Measurements from ENCODE around the gene ITGAL. TPM values are rescaled to one million over a fixed set of nuclear protein-coding genes. Genes with fewer than 3 reads are reported as not detected.

Gene ITGAL
- total and polyA plus RNA-seq, 2 of the 13 experiments (the other 11 are each of a cell fraction or from before 2014, with no cell fraction given) = 0.86 to 1.2 TPM

DNA sequence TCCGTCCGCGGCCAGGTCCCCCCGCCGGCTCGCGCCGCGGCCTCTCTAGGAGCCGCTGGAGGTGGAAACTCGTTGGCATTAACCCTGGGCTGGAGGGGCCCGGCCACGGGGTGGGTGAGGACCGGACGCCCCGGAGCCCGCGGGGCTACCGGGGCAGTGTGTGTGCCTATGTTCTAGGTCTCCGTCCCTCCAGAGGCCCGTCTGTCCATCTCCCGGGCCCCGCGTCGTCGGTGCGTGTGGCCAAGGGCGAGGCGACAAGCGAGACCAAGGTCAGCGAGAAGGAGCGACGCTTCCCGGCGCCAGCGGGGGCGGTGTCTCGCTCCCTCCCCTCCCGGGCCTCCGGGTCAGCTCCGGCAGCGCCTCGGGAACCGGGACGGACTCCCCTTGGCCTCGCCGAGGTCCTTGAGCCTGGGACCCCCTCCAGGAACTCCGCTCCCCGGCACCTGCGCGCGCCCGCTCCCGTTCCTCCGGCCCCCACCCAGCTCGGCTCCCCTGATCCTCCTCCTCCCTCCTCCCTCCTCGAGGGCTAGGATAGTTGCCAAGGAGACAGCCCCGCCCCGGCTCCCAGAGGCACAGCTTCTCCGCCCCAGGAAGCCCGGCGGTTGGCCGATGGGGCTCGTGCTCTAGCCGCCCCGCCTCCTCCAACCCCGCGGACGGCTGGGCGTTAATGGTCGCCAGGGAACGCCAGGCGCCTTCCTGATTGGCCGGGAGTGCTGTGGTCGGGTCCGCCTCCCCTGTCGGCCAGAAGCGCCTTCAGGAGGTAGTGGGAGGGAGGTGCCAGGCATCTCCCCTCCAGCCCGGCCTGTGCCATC is 54.5 kb downstream of the ITGAL start:
- H3K79me2 ChIP-seq (ENCODE audit: insufficient read depth, low read length) = no peaks in the 10 kb centered on the region
- no peaks in the 10 kb centered on the region for H4K20me1 ChIP-seq (ENCODE audit: insufficient read depth, low read length)
- peak overlapping the region; percentile 78 to 97 (median 87) for H3K4me3 ChIP-seq (replicated peaks in 1 of 3; ENCODE audit: insufficient read depth in 1 of 3, low read depth in 2 of 3, low read length in 3 of 3)
- H3K9ac ChIP-seq (ENCODE audit: insufficient read depth, low read depth, low read length) = peak overlapping the region; percentile 97
- CTCF ChIA-PET (ENCODE audit: low intra/inter-chr PET ratio, low total read pairs) = interaction anchor here (1.4 kb wide), 1 partner anchor 102 kb away, joined by 4 read pairs; no protein-coding TSS in a partner anchor
- FAIRE-seq (peak; percentile 90), DNase-seq (ENCODE audit: low spot score) (peak; percentile 97), ATAC-seq (peak; percentile 89)
- in situ Hi-C loops (cut with HindIII; ENCODE audit: extremely low pct_ligation_motif_present, low pct_unique_long_range_greater_than_20kb) = no loop called here
- peak overlapping the region; percentile 98 for H3K27ac ChIP-seq (ENCODE audit: extremely low read length, insufficient read depth, low read length)
- BruUV-seq (replicated peaks) = no TSS peak
- H3K4me2 ChIP-seq (ENCODE audit: low read depth, low read length) = peak overlapping the region; percentile 84
- WGBS (ENCODE audit: low lambda C conversion rate) = under 1% methylated on average over 22 of the region's 79 CpGs
- intact Hi-C loops (cut with micrococcal nuclease; ENCODE audit: unreplicated experiment) = loop anchor here (2.0 to 10.0 kb wide), 6 partner anchors 32 to 170 kb away; partner anchors contain the start of genes DCTPP1, FBRS, PRR14 and SRCAP
- POLR2A ChIA-PET = interaction anchor here (0.8 to 1.8 kb wide), 24 partner anchors 8 to 221 kb away, joined by 3 to 28 read pairs (median 4); partner anchors contain the start of genes CD2BP2, DCTPP1, PHKG2 and ZNF688
- no peak overlapping the region for H2AFZ ChIP-seq (ENCODE audit: low read length)
- no peaks in the 10 kb centered on the region for H3K9me3 ChIP-seq (ENCODE audit: low read length)
- peaks cover 1 to 8% of the 10 kb centered on the region in 2 experiments; a peak in 2 of 5 replicates for H3K36me3 ChIP-seq (replicated peaks in 1 of 2; ENCODE audit: control insufficient read depth in 1 of 2, insufficient read depth in 2 of 2, low read length in 2 of 2)
- H3K4me1 ChIP-seq (ENCODE audit: insufficient read depth, low read length) = peaks cover 61% of the 10 kb centered on the region
- no peaks in the 10 kb centered on the region; a peak in 1 of 5 replicates for H3K27me3 ChIP-seq (ENCODE audit: control insufficient read depth in 1 of 2, insufficient read depth in 2 of 2, low read length in 2 of 2)
- no peak for TF ChIP-seq GTF3A (CRISPR knock-in tag; conservative IDR thresholded peaks at IDR 0.05)
- peak; percentile 85 for TF ChIP-seq SP5 (CRISPR knock-in tag; IDR thresholded peaks at IDR 0.05; ENCODE audit: borderline replicate concordance, low read depth)
- TF ChIP-seq ZMYM4 (CRISPR knock-in tag; IDR thresholded peaks at IDR 0.05) = peak; percentile 30; the same call in 1 of the 2 replicates
- TF ChIP-seq TAF1 (CRISPR knock-in tag; IDR thresholded peaks at IDR 0.05) = peak; percentile 71
- TF ChIP-seq NFYC (CRISPR knock-in tag; IDR thresholded peaks at IDR 0.05) = peak; percentile 81
- no peak; the same call in 1 of the 2 replicates for TF ChIP-seq ZNF33B (CRISPR knock-in tag; IDR thresholded peaks at IDR 0.05)
- peak; percentile 91 for TF ChIP-seq KDM2A (CRISPR knock-in tag; IDR thresholded peaks at IDR 0.05; ENCODE audit: borderline replicate concordance, low read depth)
- TF ChIP-seq ZNF788 (CRISPR knock-in tag; IDR thresholded peaks at IDR 0.05; ENCODE audit: borderline replicate concordance) = peak; percentile 59; the same call in 1 of the 2 replicates
- peak; percentile 30; the same call in 1 of the 2 replicates for TF ChIP-seq STAG1 (CRISPR knock-in tag; IDR thresholded peaks at IDR 0.05)
- no peak; the same call in 1 of the 2 replicates for TF ChIP-seq ZNF747 (CRISPR knock-in tag; IDR thresholded peaks at IDR 0.05; ENCODE audit: borderline replicate concordance)
- no peak for TF ChIP-seq ZNF234 (CRISPR knock-in tag; conservative IDR thresholded peaks at IDR 0.05)
- TF ChIP-seq, protein P1, sequence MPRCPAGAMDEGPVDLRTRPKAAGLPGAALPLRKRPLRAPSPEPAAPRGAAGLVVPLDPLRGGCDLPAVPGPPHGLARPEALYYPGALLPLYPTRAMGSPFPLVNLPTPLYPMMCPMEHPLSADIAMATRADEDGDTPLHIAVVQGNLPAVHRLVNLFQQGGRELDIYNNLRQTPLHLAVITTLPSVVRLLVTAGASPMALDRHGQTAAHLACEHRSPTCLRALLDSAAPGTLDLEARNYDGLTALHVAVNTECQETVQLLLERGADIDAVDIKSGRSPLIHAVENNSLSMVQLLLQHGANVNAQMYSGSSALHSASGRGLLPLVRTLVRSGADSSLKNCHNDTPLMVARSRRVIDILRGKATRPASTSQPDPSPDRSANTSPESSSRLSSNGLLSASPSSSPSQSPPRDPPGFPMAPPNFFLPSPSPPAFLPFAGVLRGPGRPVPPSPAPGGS (CRISPR knock-in tag; IDR thresholded peaks at IDR 0.05) = peak; percentile 42; the same call in 1 of the 2 replicates
- TF ChIP-seq ZBTB1 (CRISPR knock-in tag; IDR thresholded peaks at IDR 0.05; ENCODE audit: borderline replicate concordance) = peak; percentile 97
- TF ChIP-seq PTBP1 (IDR thresholded peaks at IDR 0.05; ENCODE audit: low read depth, low read length, poor library complexity, severe bottlenecking) = no peak
- TF ChIP-seq KLF6 (CRISPR knock-in tag; IDR thresholded peaks at IDR 0.05) = no peak
- TF ChIP-seq, protein P2, sequence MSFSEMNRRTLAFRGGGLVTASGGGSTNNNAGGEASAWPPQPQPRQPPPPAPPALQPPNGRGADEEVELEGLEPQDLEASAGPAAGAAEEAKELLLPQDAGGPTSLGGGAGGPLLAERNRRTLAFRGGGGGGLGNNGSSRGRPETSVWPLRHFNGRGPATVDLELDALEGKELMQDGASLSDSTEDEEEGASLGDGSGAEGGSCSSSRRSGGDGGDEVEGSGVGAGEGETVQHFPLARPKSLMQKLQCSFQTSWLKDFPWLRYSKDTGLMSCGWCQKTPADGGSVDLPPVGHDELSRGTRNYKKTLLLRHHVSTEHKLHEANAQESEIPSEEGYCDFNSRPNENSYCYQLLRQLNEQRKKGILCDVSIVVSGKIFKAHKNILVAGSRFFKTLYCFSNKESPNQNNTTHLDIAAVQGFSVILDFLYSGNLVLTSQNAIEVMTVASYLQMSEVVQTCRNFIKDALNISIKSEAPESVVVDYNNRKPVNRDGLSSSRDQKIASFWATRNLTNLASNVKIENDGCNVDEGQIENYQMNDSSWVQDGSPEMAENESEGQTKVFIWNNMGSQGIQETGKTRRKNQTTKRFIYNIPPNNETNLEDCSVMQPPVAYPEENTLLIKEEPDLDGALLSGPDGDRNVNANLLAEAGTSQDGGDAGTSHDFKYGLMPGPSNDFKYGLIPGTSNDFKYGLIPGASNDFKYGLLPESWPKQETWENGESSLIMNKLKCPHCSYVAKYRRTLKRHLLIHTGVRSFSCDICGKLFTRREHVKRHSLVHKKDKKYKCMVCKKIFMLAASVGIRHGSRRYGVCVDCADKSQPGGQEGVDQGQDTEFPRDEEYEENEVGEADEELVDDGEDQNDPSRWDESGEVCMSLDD (CRISPR knock-in tag; IDR thresholded peaks at IDR 0.05; ENCODE audit: borderline replicate concordance) = no peak
- TF ChIP-seq RAD21 (CRISPR knock-in tag; IDR thresholded peaks at IDR 0.05) = peak; percentile 75
- TF ChIP-seq NAIF1 (CRISPR knock-in tag; IDR thresholded peaks at IDR 0.05; ENCODE audit: borderline replicate concordance) = peak; percentile 50; the same call in 1 of the 2 replicates
- TF ChIP-seq SRSF9 (IDR thresholded peaks at IDR 0.05; ENCODE audit: borderline replicate concordance, insufficient read depth, low read depth, low read length, poor library complexity, severe bottlenecking) = no peak
